Measurements from ENCODE around the gene LSAMP.

Gene LSAMP

DNA sequence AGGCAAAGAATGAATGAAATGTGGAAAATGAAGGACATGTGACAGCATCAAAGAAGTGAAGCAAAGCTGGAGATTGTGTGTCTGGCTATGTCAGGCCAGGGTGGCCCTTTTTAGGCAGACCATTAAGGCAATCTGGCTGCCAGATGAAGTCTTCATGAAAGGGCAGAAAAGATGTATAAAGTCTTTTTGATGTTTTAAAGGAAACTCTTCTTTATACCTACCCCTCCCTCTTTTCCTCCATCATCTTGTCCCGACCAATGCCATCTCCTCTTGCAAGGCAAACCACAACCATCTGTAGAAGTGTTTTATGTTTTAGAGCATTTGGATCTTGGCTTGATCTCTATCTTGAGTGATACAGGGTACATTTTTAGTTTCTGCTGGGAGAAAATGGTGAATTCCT is 259.2 kb downstream of the LSAMP start:
- H3K9me3 Mint-ChIP-seq, result no peaks in the 10 kb centered on the region
- H3K4me3 Mint-ChIP-seq, result no peak overlapping the region
- DNase-seq, result no peak
- no peaks in the 10 kb centered on the region for H3K36me3 Mint-ChIP-seq (ENCODE audit: low read depth)
- no peaks in the 10 kb centered on the region for H3K27me3 Mint-ChIP-seq
- no peak overlapping the region for H3K27ac Mint-ChIP-seq
- no peaks in the 10 kb centered on the region for H3K4me1 Mint-ChIP-seq (ENCODE audit: low read depth)

DNA sequence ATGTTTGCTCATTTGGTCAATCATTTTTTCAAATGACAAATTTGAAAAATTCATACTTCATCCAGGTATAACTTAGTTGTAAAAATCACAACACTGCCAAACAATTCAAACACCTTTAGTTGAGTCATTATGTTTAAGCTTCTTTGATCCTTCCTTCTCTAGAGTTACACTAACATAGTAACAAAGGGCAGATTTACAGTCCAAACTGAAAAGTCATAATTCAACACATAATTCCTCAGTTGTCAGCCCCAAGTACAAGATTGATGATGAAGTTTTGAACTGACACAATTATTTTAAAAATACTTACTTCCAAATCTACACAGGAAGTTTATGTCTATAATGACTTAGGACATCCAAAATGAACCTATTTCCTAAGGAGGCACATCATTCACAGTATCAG is 264.1 kb downstream of the LSAMP start:
- H3K27me3 Mint-ChIP-seq, result no peaks in the 10 kb centered on the region
- no peaks in the 10 kb centered on the region for H3K36me3 Mint-ChIP-seq (ENCODE audit: low read depth)
- H3K9me3 Mint-ChIP-seq, result no peaks in the 10 kb centered on the region
- no peak for DNase-seq
- no peak overlapping the region for H3K27ac Mint-ChIP-seq
- H3K4me3 Mint-ChIP-seq, result no peak overlapping the region
- no peaks in the 10 kb centered on the region for H3K4me1 Mint-ChIP-seq (ENCODE audit: low read depth)

DNA sequence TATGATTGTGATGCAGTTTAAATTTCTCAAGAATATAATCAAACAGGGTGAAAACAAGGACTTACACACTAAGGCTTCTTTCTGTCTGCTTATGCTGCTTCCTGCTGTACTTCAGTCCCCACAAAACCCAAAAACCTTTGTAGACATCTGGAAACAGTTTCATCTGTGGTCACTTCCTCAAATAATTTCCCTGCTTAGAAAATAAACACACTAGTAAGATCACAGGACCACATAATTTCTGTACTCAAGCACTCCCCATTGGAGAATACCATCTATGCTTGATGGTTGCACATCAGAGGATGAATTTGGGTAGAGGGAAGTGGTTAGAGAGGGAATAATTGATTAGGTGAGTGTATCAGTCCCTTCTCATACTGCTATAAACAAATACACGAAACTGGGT is 266.2 kb downstream of the LSAMP start:
- Mint-ChIP-seq H3K36me3 (ENCODE audit: low read depth) (no peaks in the 10 kb centered on the region), H3K9me3 (no peaks in the 10 kb centered on the region), H3K27me3 (no peaks in the 10 kb centered on the region)

DNA sequence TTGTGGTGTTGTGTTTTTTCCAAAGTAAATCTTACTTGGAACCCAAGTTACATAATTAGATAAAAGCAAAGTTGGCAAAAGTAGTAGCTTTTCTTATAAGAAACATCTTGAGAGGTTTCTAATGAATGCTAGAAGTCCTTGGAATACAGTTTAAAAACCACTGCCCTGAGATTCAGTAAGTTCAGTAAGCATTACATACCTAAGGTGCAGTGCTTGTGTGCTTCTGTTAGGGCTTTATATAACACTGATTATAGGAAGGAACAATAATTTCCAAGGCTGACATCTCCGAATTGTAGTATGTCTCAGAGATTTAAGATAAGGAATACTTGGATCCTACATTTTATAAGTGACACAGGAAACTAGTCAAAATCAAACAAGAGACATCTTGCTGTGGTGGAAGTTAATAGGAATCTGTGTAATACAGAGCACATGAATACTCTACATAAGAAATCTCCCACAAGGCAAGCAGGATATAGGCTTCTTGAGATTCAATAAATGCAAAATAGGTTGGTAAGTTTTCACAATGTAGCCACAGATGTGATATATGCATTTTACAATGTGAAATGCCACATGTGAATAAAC is 268.2 kb downstream of the LSAMP start:
- Mint-ChIP-seq H3K27ac (no peak overlapping the region), H3K36me3 (ENCODE audit: low read depth) (no peaks in the 10 kb centered on the region), H3K9me3 (peaks cover 2% of the 10 kb centered on the region), H3K4me1 (ENCODE audit: low read depth) (no peaks in the 10 kb centered on the region), H3K4me3 (no peak overlapping the region), H3K27me3 (no peaks in the 10 kb centered on the region)
- no peak for DNase-seq

More for the DNA sequence above, 266.2 kb downstream of the LSAMP start:
- Mint-ChIP-seq H3K4me1 (ENCODE audit: low read depth) (no peaks in the 10 kb centered on the region), H3K27ac (no peak overlapping the region), H3K4me3 (no peak overlapping the region)
- DNase-seq, result no peak

DNA sequence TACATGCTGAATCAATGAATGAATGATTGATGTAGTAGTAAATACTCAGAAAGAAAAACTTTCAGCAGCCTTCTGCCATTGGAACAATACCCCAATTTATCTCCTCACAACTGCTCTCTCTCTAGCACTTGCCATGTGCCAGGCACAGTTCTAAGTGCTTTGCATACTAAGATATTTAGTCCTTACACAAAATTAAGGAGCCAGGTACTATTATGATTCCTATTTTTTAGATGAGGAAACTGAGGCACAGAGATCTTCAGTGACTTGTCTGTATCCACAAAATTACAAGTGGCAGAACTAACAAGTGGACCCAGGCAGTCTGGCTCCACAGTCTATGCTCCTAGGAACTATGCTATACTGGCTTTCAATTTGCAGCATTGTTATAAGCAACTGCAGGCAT is 279.2 kb downstream of the LSAMP start:
- H3K4me3 Mint-ChIP-seq, result no peak overlapping the region
- H3K36me3 Mint-ChIP-seq (ENCODE audit: low read depth), result no peaks in the 10 kb centered on the region

DNA sequence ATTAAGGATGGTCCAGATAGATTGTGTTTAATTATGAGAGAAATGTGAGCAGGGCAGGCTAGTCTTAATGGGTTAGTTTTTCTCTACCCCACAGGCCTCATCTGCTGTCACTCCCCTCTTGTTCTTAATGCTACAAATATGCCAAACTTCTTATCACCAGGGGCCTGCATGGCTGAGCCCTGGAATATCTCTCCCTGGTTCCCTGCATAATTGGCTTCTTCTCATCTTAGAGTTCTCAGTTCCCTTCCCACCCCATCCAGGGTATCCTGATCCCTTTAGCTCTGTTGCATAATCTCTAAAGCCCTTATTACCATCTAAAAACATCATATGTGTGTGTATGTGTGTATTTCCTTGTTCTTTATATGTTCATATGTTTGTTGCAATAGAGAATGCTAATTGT is 279.6 kb downstream of the LSAMP start:
- Mint-ChIP-seq H3K27ac (no peak overlapping the region), H3K9me3 (peaks cover 2% of the 10 kb centered on the region), H3K4me1 (ENCODE audit: low read depth) (no peaks in the 10 kb centered on the region), H3K27me3 (no peaks in the 10 kb centered on the region), H3K4me3 (no peak overlapping the region), H3K36me3 (ENCODE audit: low read depth) (no peaks in the 10 kb centered on the region)
- DNase-seq, result no peak

More for the DNA sequence above, 279.2 kb downstream of the LSAMP start:
- no peak for DNase-seq
- no peak overlapping the region for H3K27ac Mint-ChIP-seq
- no peaks in the 10 kb centered on the region for H3K27me3 Mint-ChIP-seq
- no peaks in the 10 kb centered on the region for H3K4me1 Mint-ChIP-seq (ENCODE audit: low read depth)
- peaks cover 2% of the 10 kb centered on the region for H3K9me3 Mint-ChIP-seq

DNA sequence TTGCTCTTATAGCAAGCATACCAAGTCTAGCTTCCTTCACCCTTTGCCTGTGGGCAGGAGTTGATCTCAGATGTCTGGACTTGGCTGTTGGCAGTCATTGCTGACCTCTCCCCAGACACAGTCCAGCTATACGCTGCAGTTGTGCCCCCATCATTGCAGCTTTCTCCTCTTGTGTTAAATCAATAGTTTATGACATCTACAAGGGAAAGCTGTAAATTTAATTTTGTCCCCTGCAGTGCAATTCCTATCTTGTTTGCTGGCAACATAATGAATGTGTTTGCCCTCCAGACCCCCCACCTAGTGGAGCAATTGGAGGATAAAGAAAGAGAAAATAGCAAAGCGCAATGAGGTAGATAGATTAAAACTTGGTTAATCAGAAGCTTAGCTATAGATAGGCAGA is 280.2 kb downstream of the LSAMP start:
- no peaks in the 10 kb centered on the region for H3K27me3 Mint-ChIP-seq
- peaks cover 2% of the 10 kb centered on the region for H3K9me3 Mint-ChIP-seq
- no peaks in the 10 kb centered on the region for H3K36me3 Mint-ChIP-seq (ENCODE audit: low read depth)
- H3K4me3 Mint-ChIP-seq, result no peak overlapping the region
- H3K27ac Mint-ChIP-seq, result no peak overlapping the region
- DNase-seq, result no peak
- H3K4me1 Mint-ChIP-seq (ENCODE audit: low read depth), result no peaks in the 10 kb centered on the region

DNA sequence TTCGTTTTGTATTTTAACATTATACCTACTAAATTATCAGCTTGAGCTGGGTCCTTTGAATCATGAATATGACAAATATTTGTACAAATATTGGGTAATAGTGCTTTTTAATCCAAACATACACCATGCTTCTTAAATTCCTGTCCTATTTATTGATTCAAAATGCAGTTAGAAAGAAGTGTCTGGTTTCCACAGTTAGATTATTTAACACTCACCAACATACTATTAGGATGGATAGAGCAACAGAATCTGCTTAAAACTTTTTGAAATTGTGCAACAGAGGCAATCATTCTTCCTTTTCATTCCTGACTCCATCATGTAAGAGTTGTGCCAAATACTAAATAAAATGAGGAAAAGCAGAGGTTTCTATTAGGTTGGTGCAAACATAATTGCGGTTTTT is 281.2 kb downstream of the LSAMP start:
- Mint-ChIP-seq H3K9me3 (peaks cover 5% of the 10 kb centered on the region), H3K27ac (no peak overlapping the region), H3K36me3 (ENCODE audit: low read depth) (no peaks in the 10 kb centered on the region), H3K4me1 (ENCODE audit: low read depth) (no peaks in the 10 kb centered on the region), H3K27me3 (no peaks in the 10 kb centered on the region), H3K4me3 (no peak overlapping the region)
- no peak for DNase-seq

DNA sequence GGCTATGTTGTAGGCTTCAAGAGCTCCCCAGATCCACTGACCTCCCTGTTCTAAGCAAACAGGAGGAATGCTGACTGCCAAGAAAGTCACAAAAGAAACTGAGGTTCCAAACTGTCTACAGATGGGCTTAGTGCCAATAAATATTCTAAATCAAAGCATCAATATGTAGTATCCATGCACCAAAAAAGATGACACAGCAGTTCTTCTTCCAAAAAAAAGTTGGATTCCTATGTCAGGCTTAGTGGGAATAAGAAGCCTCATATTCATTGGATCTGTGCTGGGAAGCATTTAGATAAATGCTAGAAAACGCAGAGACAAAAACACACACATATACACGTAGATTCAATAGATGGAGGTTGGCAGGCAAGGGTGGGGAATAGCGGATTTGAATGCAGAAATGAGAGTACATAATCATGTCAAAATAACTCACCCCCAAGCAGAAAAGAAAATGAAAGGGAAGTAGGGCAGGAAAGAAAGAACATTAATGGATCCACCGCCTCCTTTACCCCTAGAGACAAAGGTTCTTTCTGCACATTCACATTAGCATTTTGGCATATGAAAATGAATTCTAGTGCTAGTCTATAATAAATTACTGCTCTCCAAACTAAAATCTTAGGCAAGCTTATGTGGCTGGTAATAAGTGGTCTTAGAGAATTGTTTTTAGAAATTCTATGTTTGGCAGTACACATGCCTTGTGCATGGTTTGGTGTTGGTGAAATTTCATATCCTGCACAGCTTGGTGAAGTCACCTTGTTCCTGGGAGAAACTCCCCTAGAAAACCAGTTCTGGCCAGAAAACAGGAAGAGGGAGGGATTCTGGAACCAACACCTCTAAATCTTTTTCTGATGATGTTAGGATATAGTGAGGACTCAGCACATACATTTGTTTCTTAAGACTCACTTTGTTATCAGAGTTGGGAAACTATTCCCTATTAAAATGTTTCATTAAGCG is 283.4 kb downstream of the LSAMP start:
- H3K27ac Mint-ChIP-seq, result no peak overlapping the region
- no peak for DNase-seq
- H3K36me3 Mint-ChIP-seq (ENCODE audit: low read depth), result no peaks in the 10 kb centered on the region
- no peaks in the 10 kb centered on the region for H3K27me3 Mint-ChIP-seq
- H3K4me3 Mint-ChIP-seq, result no peak overlapping the region
- H3K9me3 Mint-ChIP-seq, result peaks cover 3% of the 10 kb centered on the region
- H3K4me1 Mint-ChIP-seq (ENCODE audit: low read depth), result no peaks in the 10 kb centered on the region

DNA sequence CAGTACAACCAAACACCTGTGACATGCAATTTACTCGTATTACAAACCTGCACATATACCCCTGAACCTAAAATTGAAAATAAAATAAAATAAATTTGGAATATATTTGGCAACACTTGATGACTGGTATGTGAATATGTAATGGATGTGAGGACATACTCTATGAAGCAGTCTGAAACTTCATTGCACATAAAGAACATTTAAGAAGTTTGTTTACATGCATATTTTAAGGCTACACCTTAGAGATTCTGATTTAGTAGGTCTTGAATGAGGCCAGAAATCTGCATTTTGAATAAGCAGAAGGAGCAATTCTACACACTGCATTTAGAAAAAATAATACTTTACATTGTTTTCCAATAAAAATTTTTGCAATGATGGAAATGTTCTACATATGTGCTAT is 284.7 kb downstream of the LSAMP start:
- no peaks in the 10 kb centered on the region for H3K36me3 Mint-ChIP-seq (ENCODE audit: low read depth)
- no peak overlapping the region for H3K27ac Mint-ChIP-seq
- H3K4me1 Mint-ChIP-seq (ENCODE audit: low read depth), result no peaks in the 10 kb centered on the region
- DNase-seq, result no peak
- H3K27me3 Mint-ChIP-seq, result no peaks in the 10 kb centered on the region
- H3K4me3 Mint-ChIP-seq, result no peak overlapping the region
- peaks cover 3% of the 10 kb centered on the region for H3K9me3 Mint-ChIP-seq

DNA sequence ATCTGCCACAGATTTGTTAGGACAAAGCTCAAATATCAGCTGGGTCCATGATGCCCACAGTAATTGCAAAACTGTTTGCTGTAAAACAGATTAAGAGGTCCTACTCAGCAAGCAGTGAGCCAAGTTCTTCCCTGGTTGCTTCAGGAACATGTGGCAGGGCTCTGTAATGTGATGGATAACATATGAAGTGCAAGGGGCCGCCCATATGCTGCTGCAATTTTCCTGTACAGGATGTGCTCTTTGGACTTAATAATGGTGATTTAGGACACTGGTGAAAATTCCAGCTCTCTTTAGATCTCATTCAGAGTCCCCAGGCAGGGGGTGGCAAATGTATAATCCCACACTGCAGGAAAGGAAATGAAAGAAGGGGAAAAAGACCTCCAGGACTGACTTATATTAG is 289.4 kb downstream of the LSAMP start:
- Mint-ChIP-seq H3K27ac (no peak overlapping the region), H3K9me3 (peaks cover 3% of the 10 kb centered on the region), H3K27me3 (no peaks in the 10 kb centered on the region), H3K36me3 (ENCODE audit: low read depth) (no peaks in the 10 kb centered on the region), H3K4me3 (no peak overlapping the region), H3K4me1 (ENCODE audit: low read depth) (no peaks in the 10 kb centered on the region)
- no peak for DNase-seq

DNA sequence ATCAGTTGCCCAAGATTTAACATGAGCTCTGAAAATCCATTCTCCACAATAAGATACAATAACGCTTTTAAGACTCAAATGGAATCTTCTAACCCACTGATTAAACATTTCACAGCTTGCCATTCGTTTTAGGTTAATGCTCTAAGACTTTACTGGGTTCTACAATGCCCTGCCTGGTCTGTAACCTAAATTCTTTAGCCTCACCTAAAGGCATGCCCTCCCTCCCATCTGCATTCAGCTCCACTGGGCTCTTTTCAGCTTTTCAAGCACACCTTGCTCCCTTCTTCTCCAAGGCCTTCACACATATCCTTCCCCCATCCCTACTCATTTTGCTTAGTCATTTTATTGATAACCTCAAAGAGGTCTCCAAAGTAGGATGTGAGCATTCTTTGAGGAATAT is 290.9 kb downstream of the LSAMP start:
- Mint-ChIP-seq H3K27ac (no peak overlapping the region), H3K36me3 (ENCODE audit: low read depth) (no peaks in the 10 kb centered on the region), H3K4me3 (no peak overlapping the region), H3K4me1 (ENCODE audit: low read depth) (no peaks in the 10 kb centered on the region), H3K27me3 (no peaks in the 10 kb centered on the region), H3K9me3 (no peaks in the 10 kb centered on the region)
- no peak for DNase-seq

DNA sequence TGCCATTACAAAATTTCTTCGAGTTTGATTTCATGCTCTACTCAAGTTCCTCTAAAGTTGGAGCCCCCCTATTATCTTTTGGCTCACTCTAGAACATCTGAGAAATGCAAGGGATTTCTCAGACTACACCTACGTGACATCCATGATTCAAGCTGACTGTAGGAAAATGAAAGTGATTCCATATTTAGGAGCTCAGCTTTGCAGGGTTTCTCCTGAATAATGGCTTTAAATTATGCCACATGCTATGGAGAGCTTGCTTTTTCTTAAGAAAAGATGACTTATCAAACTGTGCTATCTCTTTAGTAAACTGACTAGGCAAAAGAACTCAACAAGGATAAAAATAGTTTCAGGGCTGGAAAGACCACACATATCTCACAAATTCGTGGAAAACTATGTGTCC is 292.1 kb downstream of the LSAMP start:
- H3K9me3 Mint-ChIP-seq, result no peaks in the 10 kb centered on the region
- H3K36me3 Mint-ChIP-seq (ENCODE audit: low read depth), result no peaks in the 10 kb centered on the region
- no peaks in the 10 kb centered on the region for H3K4me1 Mint-ChIP-seq (ENCODE audit: low read depth)
- H3K4me3 Mint-ChIP-seq, result no peak overlapping the region
- no peak for DNase-seq
- no peak overlapping the region for H3K27ac Mint-ChIP-seq
- H3K27me3 Mint-ChIP-seq, result no peaks in the 10 kb centered on the region

DNA sequence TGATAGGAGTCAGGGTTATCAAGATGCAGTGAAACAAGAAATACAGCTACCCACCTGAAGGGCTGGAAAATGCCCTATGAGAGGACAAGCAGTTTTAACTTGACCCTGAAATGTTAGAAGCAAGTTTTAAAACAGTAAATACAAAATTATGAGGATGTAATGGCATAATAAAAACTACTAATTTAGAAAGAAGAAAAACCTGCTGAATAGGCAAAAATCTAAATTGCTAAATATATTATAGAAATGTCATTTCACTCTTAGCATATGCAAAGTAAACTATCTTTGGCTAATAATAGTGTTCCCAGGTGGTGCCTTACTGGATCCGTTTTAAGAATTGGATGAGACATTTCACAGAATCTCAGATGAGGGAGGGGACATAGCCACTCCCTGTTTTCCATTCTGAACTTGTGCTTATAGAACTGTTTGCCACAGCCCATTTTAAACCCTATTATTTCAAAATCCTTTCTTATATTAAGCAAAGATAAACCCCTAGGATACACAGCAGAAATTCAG is 294.6 kb downstream of the LSAMP start:
- Mint-ChIP-seq H3K27me3 (no peaks in the 10 kb centered on the region), H3K27ac (no peak overlapping the region), H3K9me3 (peaks cover 6% of the 10 kb centered on the region), H3K4me3 (no peak overlapping the region), H3K36me3 (ENCODE audit: low read depth) (no peaks in the 10 kb centered on the region), H3K4me1 (ENCODE audit: low read depth) (no peaks in the 10 kb centered on the region)
- no peak for DNase-seq

Measured in activated T-cell treated with anti-CD3 and anti-CD28 coated beads, Interleukin-2, amount 50 U/mL, for 24 hours (primary cell).